ENCODE results near the gene TMEM174. TPM values are rescaled to one million over a fixed set of nuclear protein-coding genes. Genes with fewer than 3 reads are reported as not detected.

The TMEM174 gene
- total and polyA plus RNA-seq, 9 donors = not detected

DNA sequence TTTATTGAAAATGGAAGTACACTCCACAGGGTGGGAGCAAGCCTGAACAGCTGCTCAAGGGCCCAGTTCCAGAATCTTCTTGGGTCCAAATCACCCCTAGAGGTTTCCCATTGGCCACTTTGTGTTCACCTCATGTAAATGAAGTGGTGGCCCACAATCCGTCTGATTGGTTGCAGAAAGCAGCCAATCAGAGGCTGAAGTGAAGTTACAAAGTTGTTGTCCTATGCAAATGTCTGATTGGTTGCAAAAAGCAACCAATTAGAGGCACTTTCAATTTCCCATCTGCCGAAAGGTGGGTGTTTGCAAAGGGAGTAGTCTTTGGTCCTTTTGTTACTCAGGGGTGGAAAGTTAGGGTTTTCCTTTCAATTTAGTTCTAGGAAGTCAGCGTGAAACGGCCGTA lies 43.9 kb upstream of the TMEM174 start:
- Histone ChIP-seq H3K4me3 (no peak overlapping the region), H3K9me3 (no peaks in the 10 kb centered on the region), H3K4me1 (ENCODE audit: insufficient read depth) (no peaks in the 10 kb centered on the region), H3K27me3 (no peaks in the 10 kb centered on the region), H3K27ac (no peak overlapping the region), H3K36me3 (no peaks in the 10 kb centered on the region)
- WGBS, 3 donors = 93 to 96% (median 94%) methylated on average over 5 of the region's 5 CpGs
- intact Hi-C loops (cut with DNase I) = no loop called here
- no peak for DNase-seq
- TF ChIP-seq, protein P1, sequence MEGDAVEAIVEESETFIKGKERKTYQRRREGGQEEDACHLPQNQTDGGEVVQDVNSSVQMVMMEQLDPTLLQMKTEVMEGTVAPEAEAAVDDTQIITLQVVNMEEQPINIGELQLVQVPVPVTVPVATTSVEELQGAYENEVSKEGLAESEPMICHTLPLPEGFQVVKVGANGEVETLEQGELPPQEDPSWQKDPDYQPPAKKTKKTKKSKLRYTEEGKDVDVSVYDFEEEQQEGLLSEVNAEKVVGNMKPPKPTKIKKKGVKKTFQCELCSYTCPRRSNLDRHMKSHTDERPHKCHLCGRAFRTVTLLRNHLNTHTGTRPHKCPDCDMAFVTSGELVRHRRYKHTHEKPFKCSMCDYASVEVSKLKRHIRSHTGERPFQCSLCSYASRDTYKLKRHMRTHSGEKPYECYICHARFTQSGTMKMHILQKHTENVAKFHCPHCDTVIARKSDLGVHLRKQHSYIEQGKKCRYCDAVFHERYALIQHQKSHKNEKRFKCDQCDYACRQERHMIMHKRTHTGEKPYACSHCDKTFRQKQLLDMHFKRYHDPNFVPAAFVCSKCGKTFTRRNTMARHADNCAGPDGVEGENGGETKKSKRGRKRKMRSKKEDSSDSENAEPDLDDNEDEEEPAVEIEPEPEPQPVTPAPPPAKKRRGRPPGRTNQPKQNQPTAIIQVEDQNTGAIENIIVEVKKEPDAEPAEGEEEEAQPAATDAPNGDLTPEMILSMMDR (IDR thresholded peaks at IDR 0.05) = no peak

DNA sequence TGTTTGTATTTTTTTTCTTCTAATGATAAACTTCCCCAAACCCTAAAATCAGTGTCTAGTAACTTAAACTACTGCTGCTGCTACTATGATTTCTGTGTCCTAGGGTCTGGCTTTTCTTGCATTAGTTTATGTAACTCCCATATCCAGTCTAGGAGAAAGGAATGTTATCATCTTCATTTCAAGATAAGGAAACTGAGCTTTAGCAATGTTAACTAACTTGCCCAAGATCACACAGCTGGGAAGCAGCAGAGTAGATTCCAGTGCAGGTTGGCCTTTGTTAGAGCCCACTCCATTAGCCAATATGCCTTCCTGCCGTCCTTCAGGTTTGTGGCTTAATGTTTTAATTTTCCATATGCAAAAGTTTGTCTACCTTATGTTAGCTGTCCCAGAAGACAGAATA lies 42.2 kb upstream of the TMEM174 start:
- intact Hi-C loops (cut with DNase I) = no loop called here
- no peak for DNase-seq
- TF ChIP-seq, protein P1 (IDR thresholded peaks at IDR 0.05) = no peak
- no peak for TF ChIP-seq EP300 (IDR thresholded peaks at IDR 0.05)
- TF ChIP-seq POLR2A (IDR thresholded peaks at IDR 0.05) = no peak
- WGBS, 3 donors = 29 to 44% (median 32%) methylated on average over 1 of the region's 1 CpG
- Histone ChIP-seq H3K27me3 (no peaks in the 10 kb centered on the region), H3K27ac (no peak overlapping the region), H3K36me3 (no peaks in the 10 kb centered on the region), H3K9me3 (no peaks in the 10 kb centered on the region), H3K4me3 (no peak overlapping the region), H3K4me1 (ENCODE audit: insufficient read depth) (no peaks in the 10 kb centered on the region)

DNA sequence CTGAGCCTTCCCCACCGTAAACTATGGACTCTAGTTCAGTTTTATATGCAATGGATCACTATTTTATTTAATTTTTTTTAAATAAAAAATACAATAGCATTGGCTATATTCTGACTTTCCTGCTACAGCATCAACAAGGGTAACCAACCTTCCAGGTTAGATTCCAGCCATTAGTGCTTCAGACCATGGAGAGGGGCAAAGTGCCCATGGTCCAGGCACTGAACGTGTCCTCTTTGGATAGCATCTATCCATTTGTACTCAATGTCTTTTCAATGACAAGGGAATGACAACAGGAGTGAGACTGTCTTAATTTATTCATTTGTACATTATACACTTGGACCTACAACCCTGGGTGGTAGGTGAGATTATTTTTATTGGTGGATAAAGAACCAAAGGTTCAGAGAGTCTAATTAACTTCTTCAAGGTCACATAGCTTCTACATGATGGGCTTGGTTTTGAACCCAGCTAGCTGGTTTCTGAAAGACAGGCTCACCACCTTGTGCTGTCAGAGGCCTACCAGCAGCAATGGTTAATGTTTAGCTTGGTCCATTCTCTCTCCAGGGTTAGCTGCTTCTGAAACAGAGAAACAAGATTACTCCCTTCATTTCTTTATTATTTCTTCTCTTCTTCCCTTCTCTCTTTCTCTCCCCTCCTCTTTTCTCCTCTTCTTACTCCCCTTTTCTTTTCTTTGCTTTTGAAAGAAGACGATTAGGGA lies 41.1 kb upstream of the TMEM174 start:
- WGBS, 3 donors = 81 to 90% (median 86%) methylated on average over 3 of the region's 3 CpGs
- intact Hi-C loops (cut with DNase I) = no loop called here
- Histone ChIP-seq H3K27ac (no peak overlapping the region), H3K27me3 (no peaks in the 10 kb centered on the region), H3K4me3 (no peak overlapping the region), H3K9me3 (no peaks in the 10 kb centered on the region), H3K36me3 (no peaks in the 10 kb centered on the region), H3K4me1 (ENCODE audit: insufficient read depth) (no peaks in the 10 kb centered on the region)
- DNase-seq = no peak
- TF ChIP-seq POLR2A (IDR thresholded peaks at IDR 0.05) = no peak
- TF ChIP-seq, protein P1 (IDR thresholded peaks at IDR 0.05) = no peak
- no peak for TF ChIP-seq EP300 (IDR thresholded peaks at IDR 0.05)

DNA sequence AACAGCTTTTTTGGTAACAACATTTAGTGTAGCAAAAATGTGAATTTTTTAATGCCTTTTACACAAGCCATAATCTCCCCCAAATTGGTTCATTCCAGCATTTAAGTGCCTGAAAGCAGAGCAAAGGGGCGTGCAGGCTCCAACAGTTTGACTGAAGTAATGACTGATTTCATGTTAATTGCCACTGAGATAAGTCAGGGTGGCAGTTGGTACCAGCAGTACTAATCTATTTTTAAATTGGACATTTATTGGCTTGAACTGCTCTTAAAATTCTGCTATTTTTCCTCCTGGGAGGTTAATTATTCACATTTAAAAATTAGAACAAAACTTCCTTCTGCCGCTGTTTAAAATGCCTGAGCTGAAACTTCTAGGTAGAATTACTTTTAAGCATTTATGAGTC lies 40.2 kb upstream of the TMEM174 start:
- 88 to 96% (median 95%) methylated on average over 2 of the region's 2 CpGs for WGBS, 3 donors
- intact Hi-C loops (cut with DNase I) = no loop called here
- Histone ChIP-seq H3K27me3 (no peaks in the 10 kb centered on the region), H3K36me3 (no peaks in the 10 kb centered on the region), H3K4me1 (ENCODE audit: insufficient read depth) (no peaks in the 10 kb centered on the region), H3K4me3 (no peak overlapping the region), H3K27ac (no peak overlapping the region), H3K9me3 (no peaks in the 10 kb centered on the region)
- no peak for DNase-seq
- TF ChIP-seq, protein P1 (IDR thresholded peaks at IDR 0.05) = no peak
- TF ChIP-seq EP300 (IDR thresholded peaks at IDR 0.05) = no peak
- no peak for TF ChIP-seq POLR2A (IDR thresholded peaks at IDR 0.05)

Data from ovary (tissue), 9 donors.